GM18526 (cell line): Measurements from ENCODE around the gene MT4.

ENCODE experiments used
- POLR2A ChIP-seq: IDR thresholded peaks from 3 replicates; pipeline ENCODE4 v1.6.1; 2011; ENCODE audit not compliant: insufficient read length; ENCODE audit errors: extremely low read depth

Gene MT4

DNA sequence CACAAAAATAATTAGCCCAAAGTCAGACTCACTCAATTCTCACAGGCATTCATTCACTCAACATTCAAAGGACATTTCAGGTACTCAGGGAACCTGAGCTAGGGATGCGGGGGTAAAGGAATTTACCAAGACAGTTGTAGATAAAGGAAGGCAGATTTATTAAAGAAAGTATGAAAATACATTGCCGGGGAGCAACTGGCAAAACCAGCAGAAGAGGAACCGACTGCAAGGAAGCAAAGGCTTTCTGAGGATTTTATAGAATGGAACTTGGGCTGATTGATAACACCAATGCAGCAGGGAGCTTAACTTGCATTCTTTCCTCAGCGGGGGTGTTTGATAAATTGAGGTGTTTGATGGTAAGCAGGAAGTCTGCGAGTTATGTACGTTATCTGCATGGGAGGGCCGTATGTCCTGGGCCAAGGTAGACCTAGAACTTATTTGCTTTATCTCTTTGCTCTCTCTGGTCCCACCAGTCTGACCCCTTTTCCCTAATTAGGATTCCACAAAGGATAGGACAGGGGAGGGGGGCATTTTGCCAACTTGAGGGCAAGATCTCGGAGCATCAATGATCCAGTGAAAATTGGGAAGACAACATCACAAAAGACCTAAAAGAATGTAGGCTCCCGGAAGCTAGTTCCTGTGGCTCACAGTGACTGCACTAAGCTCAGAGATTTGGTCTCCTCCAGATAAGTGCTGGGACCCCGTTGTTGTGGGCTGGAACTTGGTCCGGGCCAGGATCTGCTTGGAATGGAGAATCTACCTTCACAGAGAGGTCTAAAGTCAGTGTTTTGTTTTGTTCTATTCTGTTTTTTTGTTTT, 18.7 kb downstream of the MT4 start:
- no peak for TF ChIP-seq POLR2A

DNA sequence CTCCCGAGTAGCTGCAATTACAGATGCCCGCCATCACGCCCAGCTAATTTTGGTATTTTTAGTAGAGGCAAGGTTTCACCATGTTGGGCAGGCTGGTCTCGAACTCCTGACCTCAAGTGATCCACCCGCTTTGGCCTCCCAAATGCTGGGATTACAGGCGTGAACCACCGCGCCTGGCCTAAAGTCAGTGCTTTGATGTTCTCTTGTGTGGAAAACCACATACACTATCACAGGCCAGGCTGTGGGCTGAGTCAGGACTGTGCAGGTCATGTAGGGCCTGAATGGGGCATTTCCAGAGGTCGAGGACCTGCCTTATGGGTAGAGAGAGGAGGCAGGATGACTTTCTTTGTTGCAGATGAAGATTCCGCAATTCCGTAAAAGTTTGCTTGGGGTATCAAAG, 19.4 kb downstream of the MT4 start:
- TF ChIP-seq POLR2A = no peak

DNA sequence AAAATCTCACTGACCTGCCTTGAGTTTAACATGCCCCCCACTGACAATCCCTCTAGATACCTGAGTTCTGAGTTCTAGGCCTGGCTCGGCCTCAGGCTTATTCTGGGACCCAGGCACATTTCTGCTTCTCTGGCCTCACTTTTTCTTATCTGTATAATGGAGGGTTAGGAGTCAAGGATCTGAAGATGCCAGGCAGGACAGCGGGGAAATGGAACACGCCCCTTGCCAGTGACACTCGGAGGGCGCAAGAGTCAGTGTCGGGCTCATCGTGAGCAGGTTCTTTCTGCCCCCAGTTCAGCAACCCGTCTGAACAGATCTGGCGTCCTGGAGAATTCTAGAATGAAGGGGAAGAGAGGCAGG, 23.9 kb downstream of the MT4 start:
- no peak for TF ChIP-seq POLR2A

DNA sequence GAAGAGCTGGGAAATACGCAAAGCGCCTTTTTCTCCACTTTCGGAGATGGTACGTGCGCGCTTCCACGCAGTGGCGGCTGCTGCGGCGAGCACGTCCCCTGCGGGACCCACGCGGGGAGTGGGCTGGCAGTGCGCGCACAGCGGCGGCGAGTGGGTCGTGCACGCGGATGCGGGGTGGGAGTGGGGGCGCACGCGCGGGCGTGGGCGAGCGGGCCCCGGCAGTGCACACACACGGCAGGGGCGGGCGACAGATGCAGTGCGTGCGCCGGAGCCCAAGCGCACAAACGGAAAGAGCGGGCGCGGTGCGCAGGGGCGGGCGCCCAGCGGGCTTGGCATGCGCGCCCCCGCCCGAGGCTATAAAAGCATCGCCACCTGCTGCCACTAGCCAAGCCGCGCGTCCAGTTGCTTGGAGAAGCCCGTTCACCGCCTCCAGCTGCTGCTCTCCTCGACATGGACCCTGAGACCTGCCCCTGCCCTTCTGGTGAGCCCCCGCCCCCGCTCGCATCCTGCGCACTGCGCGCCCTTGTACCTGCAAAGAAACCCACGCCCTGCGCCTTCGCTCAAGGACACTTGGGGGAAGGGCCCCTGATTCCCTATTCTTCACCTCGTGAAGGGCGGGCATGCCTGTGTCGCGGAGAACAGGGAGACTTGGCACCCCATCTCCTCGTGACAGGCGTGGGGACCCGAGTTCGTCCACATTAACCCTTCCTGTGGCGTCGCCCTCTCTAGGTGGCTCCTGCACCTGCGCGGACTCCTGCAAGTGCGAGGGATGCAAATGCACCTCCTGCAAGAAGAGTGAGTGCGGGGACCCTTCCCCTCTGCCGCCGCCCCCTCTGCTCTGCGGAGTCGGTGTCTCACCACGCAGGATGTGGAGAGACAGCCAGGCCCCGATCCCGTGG, 24.5 kb downstream of the MT4 start, which contains the start of gene MT3:
Gene MT3 (plus strand): TSS at position 388 of the 899 bp plus-strand sequence. CDS start 63 bp downstream, at position 451.
- TF ChIP-seq POLR2A = no peak

DNA sequence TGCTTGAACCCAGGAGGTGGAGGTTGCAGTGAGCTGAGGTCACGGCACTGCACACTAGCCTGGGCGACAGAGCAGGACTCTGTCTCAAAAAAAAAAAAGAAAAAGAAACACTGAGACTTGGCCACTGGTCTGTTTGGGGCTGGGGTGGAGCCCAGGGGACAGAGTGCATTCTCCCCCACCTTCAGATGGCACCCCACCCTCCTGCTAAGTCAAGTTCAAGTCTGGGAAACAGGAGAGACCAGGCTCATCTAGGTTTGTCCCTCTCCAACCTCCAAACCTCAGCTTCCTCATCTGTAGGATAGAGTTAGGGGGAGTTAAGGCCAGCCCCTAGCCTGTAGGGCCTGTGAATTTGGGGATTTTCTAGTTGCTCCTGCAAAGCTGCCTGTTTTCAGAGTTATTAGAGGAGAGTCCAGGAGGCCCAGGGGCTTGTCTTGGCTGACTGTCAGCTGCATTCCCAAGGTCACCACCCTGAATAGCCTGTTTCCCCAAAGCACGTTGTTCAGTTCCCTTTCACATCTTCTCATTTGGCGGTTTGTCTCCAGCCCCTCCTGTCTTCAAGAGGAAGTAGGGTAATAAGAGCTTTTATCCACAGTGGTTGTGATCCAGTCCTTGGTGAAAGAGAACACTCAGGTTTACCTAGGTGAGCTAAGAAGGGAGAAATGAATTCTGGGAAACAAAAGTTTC, 26.6 kb downstream of the MT4 start:
- TF ChIP-seq POLR2A = no peak

DNA sequence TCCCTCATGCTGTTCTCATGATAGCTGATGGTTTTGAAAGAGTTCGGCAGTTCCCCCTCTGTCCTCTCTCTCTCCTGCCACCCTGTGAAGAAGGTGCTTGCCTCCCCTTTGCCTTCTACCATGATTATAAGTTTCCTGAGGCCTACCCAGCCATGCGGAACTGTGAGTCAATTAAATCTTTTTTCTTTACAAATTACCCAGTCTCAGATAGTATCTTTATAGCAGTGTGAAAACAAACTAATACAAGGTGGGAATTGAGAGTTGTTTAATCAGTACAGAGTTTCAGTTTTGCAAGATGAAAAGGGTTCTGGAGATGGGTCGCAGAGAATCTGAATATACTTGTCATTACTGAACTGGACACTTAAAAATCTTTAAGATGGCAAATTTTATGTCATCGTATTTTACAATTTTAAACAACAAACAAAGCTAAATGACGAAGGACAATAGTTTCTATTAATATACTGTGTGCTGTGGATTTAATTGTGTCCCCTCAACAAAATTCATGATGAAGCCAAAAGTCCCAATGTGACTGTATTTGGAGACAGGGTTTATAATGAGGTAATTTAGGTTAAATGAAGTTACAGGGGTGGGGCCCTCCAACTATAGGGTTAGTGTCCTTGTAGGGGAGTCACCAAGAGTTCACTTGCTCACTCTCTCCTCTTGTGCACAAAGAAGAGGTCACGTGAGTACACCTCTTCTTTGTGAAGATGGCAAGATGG, 28.9 kb downstream of the MT4 start:
- TF ChIP-seq POLR2A = no peak

DNA sequence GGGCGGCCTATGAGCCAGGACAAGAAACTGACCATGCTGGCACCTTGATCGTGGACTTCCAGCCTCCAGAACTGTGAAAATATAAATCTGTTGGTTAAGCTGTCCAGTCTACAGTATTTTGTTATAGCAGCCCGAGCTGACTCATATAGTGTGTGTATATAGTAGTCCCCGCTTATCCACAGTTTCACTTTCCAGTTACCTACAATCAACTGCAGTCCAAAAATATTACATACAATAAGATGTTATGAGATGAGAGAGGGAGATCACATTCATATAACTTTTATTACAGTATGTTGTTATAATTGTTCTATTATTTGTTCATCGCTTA, 29.4 kb downstream of the MT4 start:
- no peak for TF ChIP-seq POLR2A

DNA sequence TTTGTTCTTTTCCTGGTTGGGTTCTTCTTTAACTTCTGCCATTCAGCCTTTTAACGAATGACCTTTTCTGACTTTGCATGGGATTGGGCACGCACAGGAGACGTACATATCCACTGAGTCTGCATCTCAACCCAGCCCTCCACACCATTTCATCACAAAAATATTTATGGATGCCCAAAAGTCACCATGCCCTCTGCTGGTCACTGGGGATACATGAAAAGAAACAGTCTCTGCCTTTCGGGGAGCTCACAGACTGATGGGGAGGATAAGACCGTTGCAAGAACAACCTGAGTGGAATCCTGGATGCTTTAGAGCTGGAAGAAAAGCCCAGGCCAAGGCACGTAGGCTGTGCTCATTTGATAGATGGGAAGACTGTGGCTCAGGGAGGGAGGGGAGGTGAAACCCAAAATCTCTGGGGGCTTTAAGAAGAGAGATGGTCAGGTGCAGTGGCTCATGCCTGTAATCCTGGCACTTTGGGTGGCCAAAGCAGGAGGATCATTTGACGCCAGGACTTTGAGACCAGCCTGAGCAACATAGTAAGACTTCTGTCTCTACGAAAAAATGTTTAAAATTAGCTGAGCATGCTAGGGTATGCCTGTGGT, 35.6 kb downstream of the MT4 start:
- TF ChIP-seq POLR2A = no peak

DNA sequence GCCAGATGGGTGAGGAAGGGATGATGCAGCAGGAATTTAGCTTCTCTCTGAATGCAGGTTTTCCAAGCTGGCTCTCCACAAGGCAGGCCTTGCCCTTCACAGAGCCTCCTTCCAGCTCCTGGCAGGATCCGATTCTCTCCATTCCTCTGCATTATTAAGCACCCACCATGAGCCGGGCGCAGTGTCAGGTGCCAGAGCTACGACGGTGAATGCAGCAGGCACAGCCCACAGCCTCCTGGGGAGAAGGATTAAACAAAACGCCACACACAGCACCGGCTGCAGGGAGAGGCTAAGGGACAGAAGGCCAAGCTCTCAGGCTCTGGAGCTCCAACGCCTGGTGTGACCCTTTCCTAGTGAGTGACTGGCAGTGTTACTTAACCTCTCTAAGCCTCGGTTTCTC, 36.5 kb downstream of the MT4 start:
- no peak for TF ChIP-seq POLR2A

DNA sequence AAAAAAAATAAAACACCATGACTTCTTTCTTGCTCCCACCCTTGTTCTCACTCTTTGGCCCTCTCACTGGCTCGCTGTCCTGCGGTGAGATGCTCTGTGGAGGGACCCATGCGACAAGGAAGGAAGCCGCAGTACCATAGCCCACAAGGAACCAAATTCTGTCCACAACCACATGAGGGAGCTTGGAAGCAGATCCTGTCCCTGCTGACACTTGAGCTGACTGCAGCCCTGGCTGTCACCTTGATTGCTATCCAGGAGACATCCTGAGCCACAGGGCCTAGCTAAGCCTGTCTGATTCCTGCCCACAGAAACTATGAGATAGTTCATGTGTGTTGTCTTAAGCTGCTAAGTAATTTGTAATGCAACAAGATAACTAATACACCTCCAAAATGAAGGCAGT, 38.7 kb downstream of the MT4 start:
- TF ChIP-seq POLR2A = no peak

DNA sequence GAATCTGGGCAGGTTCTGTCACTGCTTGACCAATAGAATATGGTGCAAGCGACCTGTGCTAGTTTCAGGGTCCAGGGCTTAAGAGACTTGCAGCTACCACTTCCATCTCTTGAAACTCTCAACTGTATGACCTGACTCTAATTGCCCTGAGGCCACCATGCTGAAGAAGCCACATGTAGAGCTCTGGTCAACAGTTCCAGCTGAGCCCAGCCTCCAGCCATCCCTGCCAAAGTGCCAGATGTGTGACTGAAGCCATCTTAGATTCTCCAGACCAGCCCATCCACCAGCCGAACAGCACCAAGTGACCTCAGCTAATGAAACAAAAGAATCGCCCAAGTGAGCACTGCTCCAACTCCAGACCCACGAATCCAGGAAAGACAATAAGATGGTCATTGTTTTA, 40.1 kb downstream of the MT4 start:
- no peak for TF ChIP-seq POLR2A

DNA sequence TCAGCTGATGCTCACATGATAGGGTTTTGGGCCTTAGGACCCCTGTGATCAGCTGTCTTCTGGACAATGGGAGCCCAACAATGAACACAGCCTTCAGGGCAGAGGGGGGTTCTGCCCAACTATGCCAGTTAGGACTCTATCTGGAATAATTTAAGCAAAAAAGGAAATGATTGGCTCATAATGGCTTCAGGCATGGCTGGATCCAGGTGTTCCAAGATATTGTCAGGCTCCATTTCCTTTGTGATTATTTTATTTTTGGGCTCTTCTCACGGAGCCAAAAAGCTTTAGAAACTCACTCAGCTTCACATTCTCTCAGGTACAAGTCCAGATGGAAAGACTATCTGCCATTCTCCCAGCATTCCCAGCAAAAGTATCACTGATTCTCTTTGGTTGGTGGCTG, 40.6 kb downstream of the MT4 start:
- no peak for TF ChIP-seq POLR2A

DNA sequence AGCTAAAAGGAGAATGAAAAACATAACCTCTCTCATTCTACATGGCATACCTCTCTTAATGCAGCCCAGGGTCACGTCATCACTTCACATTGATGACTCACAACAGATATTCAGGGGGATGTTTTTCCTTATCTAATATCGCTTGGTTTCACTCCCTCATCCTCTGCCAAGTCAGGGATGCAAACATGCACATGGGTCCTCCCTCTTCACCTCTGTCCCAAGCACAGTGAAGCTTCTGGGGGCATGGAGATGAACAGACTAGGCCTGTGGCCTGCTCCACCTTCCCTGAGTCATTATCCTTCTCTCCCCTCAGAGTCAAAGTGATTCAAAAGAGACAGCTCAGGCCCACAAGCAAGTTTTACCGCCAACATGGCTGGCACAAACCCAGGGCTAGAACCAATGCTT, 41.2 kb downstream of the MT4 start:
- TF ChIP-seq POLR2A = no peak

DNA sequence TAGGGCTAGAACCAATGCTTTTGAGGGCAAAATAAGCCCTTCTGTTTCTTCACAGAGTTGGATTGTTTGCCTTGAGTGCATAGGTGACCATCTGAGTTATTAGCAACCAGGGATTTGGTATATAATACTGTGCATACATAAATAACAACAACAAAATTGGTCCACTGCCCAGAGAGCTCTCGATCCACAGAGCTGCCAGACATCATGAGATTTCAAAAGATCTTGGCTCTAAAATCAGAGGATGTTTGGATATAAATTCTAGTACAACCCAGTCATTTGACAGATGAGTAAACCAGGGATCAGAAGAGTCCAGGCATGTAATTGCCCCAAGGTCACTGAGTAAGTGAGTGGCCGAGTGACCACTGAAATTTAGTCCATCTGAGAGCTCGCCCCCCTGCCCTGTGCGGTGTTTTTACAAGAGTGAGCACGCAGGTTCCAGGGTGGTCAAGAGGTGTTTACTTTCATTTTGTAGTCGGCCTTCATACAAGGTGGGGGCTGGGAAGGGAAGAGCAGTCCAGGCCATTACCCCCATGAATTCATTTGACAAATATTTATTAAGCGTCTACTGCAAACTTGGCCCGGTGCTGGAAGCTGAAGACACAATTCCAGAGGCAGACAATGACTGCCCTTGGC, 41.7 kb downstream of the MT4 start:
- no peak for TF ChIP-seq POLR2A
